Mammary epithelial cell (primary cell): Measurements from ENCODE around the gene SLC1A4.

Source experiments
- EZH2 ChIP-seq: IDR thresholded peaks from 2 replicates; pipeline ENCODE4 v1.6.1; 2012; ENCODE audit warnings: low read length, inconsistent platforms, borderline replicate concordance
- TF ChIP-seq, protein P1 (sequence below), 2 donors: IDR thresholded peaks in 1 of 2; conservative IDR thresholded peaks in 1 of 2; 2 replicates each; pipeline ENCODE4 v1.5.1; 2011 to 2012; ENCODE audit warnings: inconsistent platforms in 2 of 2, low read length in 2 of 2, mild to moderate bottlenecking in 2 of 2, control low read depth in 1 of 2, low read depth in 1 of 2; ENCODE audit not compliant: insufficient read depth in 1 of 2; ENCODE audit errors: extremely low read depth in 1 of 2

DNA sequence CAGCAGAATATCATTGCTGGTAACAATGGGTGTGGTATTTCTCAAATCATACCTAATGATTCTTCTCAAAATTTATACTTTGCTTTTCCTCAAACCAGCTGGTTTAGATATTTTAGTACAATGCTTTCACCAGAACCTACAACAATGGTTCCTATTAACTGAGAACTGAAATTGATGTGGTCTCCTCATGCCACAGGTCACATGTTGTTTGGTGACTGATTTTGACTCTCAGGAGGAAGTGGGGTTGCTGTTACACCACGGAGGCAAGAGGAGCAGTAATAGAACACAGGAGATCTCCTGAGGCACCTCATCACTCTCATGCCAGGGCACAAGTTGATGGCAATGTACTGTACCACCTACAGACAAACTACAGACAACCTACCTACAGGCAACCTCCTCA is 64.0 kb downstream of the SLC1A4 start:
- TF ChIP-seq EZH2 = no peak
- TF ChIP-seq, protein P1, sequence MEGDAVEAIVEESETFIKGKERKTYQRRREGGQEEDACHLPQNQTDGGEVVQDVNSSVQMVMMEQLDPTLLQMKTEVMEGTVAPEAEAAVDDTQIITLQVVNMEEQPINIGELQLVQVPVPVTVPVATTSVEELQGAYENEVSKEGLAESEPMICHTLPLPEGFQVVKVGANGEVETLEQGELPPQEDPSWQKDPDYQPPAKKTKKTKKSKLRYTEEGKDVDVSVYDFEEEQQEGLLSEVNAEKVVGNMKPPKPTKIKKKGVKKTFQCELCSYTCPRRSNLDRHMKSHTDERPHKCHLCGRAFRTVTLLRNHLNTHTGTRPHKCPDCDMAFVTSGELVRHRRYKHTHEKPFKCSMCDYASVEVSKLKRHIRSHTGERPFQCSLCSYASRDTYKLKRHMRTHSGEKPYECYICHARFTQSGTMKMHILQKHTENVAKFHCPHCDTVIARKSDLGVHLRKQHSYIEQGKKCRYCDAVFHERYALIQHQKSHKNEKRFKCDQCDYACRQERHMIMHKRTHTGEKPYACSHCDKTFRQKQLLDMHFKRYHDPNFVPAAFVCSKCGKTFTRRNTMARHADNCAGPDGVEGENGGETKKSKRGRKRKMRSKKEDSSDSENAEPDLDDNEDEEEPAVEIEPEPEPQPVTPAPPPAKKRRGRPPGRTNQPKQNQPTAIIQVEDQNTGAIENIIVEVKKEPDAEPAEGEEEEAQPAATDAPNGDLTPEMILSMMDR (conservative IDR thresholded peaks at IDR 0.05 in 1 of 2, IDR thresholded peaks at IDR 0.05 in 1 of 2; ENCODE audit: extremely low read depth in 1 of 2, insufficient read depth in 1 of 2, low read depth in 1 of 2, low read length in 2 of 2) = no peak
